Endothelial cell of umbilical vein (primary cell): Measurements from ENCODE around the gene PRPF31. TPM values are rescaled to one million over a fixed set of nuclear protein-coding genes. Genes with fewer than 3 reads are reported as not detected.

ENCODE experiments used
- BruUV-seq: library from RNA; stranded (reverse); fragments of 400-500 nt; replicated peaks from 2 replicates; lab custom pipeline; 2021; lab: Mats Ljungman, UMichigan
- CTCF ChIA-PET: fragments of 300-600, 350-600 bp; sonication (Branson Sonifier 250); formaldehyde crosslinking; loops from one replicate; lab custom pipeline; 2021; ENCODE audit warnings: antibody characterized with exemption, inconsistent platforms; lab: Charles Lee
- POLR2A ChIA-PET: fragments of 300-600, 350-600 bp; sonication (Branson Sonifier 250); formaldehyde crosslinking; loops from one replicate; lab custom pipeline; 2021; ENCODE audit warnings: antibody characterized with exemption, inconsistent platforms; lab: Charles Lee
- DNase-seq: peaks from one replicate; pipeline ENCODE4 v3.0.0-alpha.2; 2011; ENCODE audit warnings: low read depth, low spot score
- FAIRE-seq: peaks from 2 replicates; lab custom pipeline; 2011; peaks lifted over from hg19 to GRCh38; lab: Jason Lieb, UNC
- H2AFZ ChIP-seq: 2 replicates; pipeline ENCODE4 v1.6.0; 2012; ENCODE audit warnings: low read depth, low read length, control low read depth, inconsistent platforms
- H3K27ac ChIP-seq: 2 replicates; pipeline ENCODE4 v1.5.1; 2011; ENCODE audit warnings: low read depth, mild to moderate bottlenecking, control low read depth, low read length, moderate library complexity; ENCODE audit not compliant: insufficient read depth
- H3K27me3 ChIP-seq, 2 experiments: 2 replicates each; pipeline versions ENCODE4 v1.6.0 to v1.6.1; 2011; ENCODE audit warnings: low read length in 2 of 2, mixed read lengths in 1 of 2; ENCODE audit not compliant: control insufficient read depth in 2 of 2, insufficient read depth in 2 of 2
- H3K36me3 ChIP-seq, 2 experiments: 2 replicates in 1 of 2; 3 replicates in 1 of 2; pipeline ENCODE4 v1.5.1; 2011; ENCODE audit warnings: low read length in 2 of 2, mild to moderate bottlenecking in 1 of 2, moderate library complexity in 1 of 2; ENCODE audit not compliant: control insufficient read depth in 2 of 2, insufficient read depth in 2 of 2; ENCODE audit errors: extremely low read depth in 1 of 2
- H3K4me1 ChIP-seq: 3 replicates; pipeline ENCODE4 v1.5.1; 2011; ENCODE audit warnings: mild to moderate bottlenecking, low read length; ENCODE audit not compliant: control insufficient read depth, insufficient read depth; ENCODE audit errors: extremely low read depth
- H3K4me2 ChIP-seq: 2 replicates; pipeline ENCODE4 v1.6.1; 2011; ENCODE audit warnings: low read length, control low read depth, mixed read lengths; ENCODE audit not compliant: insufficient read depth
- H3K4me3 ChIP-seq, 3 experiments: fragments of 200-600 bp in 1 of 3; sonication (generic), shearing (Covaris generic) in 1 of 3; replicated peaks in 1 of 3; 2 replicates each; pipeline ENCODE4 v1.5.1; 2011 to 2016; ENCODE audit warnings: control low read depth in 3 of 3, low read length in 3 of 3, mild to moderate bottlenecking in 2 of 3, inconsistent platforms in 1 of 3, low read depth in 1 of 3, moderate library complexity in 1 of 3; ENCODE audit not compliant: insufficient read depth in 1 of 3
- H3K79me2 ChIP-seq: 2 replicates; pipeline ENCODE4 v1.6.0; 2012; ENCODE audit warnings: low read length, inconsistent platforms; ENCODE audit not compliant: control insufficient read depth, insufficient read depth
- H3K9ac ChIP-seq: replicated peaks from 2 replicates; pipeline ENCODE3; 2011; ENCODE audit warnings: low read length, control low read depth; ENCODE audit not compliant: insufficient read depth; ENCODE audit errors: extremely low read depth
- H3K9me1 ChIP-seq: replicated peaks from 3 replicates; pipeline ENCODE4 v1.6.0; 2011; ENCODE audit warnings: mild to moderate bottlenecking, low read length; ENCODE audit not compliant: control insufficient read depth, insufficient read depth; ENCODE audit errors: extremely low read depth
- H3K9me3 ChIP-seq: replicated peaks from 2 replicates; pipeline ENCODE4 v1.5.1; 2012; ENCODE audit warnings: low read length, inconsistent platforms; ENCODE audit not compliant: control insufficient read depth, insufficient read depth
- H4K20me1 ChIP-seq: replicated peaks from 2 replicates; pipeline ENCODE3; 2011; ENCODE audit warnings: mild to moderate bottlenecking, low read length; ENCODE audit not compliant: control insufficient read depth, insufficient read depth; ENCODE audit errors: extremely low read depth
- EZH2 ChIP-seq: IDR thresholded peaks from 2 replicates; pipeline ENCODE4 v1.6.1; 2012; ENCODE audit warnings: borderline replicate concordance, low read depth, mild to moderate bottlenecking, moderate library complexity, low read length, inconsistent platforms; ENCODE audit not compliant: severe bottlenecking
- FOS ChIP-seq: IDR thresholded peaks from 2 replicates; pipeline ENCODE4 v1.6.1; 2011; ENCODE audit warnings: mild to moderate bottlenecking, low read length, moderate library complexity, borderline replicate concordance; ENCODE audit not compliant: insufficient read depth
- GATA2 ChIP-seq: IDR thresholded peaks from 2 replicates; pipeline ENCODE4 v1.7.0; 2011; ENCODE audit warnings: low read depth, mild to moderate bottlenecking, moderate library complexity, mixed read lengths, low read length; ENCODE audit not compliant: insufficient read length, insufficient read depth
- JUN ChIP-seq: IDR thresholded peaks from 2 replicates; pipeline ENCODE4 v1.6.1; 2011; ENCODE audit warnings: borderline replicate concordance, low read depth; ENCODE audit not compliant: insufficient read length, insufficient read depth
- MYC ChIP-seq: IDR thresholded peaks from one replicate; pipeline ENCODE4 v1.6.1; 2011; ENCODE audit warnings: mild to moderate bottlenecking, low read depth, low read length
- POLR2A ChIP-seq: IDR thresholded peaks from 2 replicates; pipeline ENCODE4 v1.6.1; 2012; ENCODE audit warnings: low read depth, mild to moderate bottlenecking, control low read depth, low read length
- POLR2AphosphoS5 ChIP-seq: IDR thresholded peaks from 2 replicates; pipeline ENCODE4 v1.6.1; 2012; ENCODE audit warnings: low read depth, mild to moderate bottlenecking, control low read depth, low read length, moderate library complexity; ENCODE audit not compliant: insufficient read depth
- dilution Hi-C: fragments of 300-500 bp; cut with MboI; formaldehyde crosslinking; loops from one replicate; pipeline ENCODE4 v1.15.0; 2019; ENCODE audit warnings: low sequenced_read_pairs; ENCODE audit not compliant: extremely low pct_ligation_motif_present
- intact Hi-C: fragments of 100-400 bp; cut with micrococcal nuclease; formaldehyde crosslinking; loops from one replicate; pipeline ENCODE4 v1.10.0; 2022
- polyA plus RNA-seq, 4 experiments: library from polyadenylated mRNA; depleted of rRNA in 3 of 4; stranded (reverse) in 3 of 4; unstranded in 1 of 4; fragments of >200 nt; gene quantifications; 2 replicates each; pipeline versions ENCODE4 v1.2.1 to v1.2.3, GENCODE V29; 2011 to 2012; ENCODE audit warnings: missing spikeins in 1 of 4
- total RNA-seq: library from RNA; stranded (reverse); gene quantifications from 2 replicates; pipeline ENCODE4 v1.2.3, GENCODE V29; 2021
- TF ChIP-seq, protein P1 (sequence below), 2 donors: IDR thresholded peaks; 1 replicate in 1 of 2; 2 replicates in 1 of 2; pipeline ENCODE4 v1.5.1; 2011; ENCODE audit warnings: low read length in 2 of 2, mild to moderate bottlenecking in 2 of 2, moderate library complexity in 2 of 2, control low read depth in 1 of 2, inconsistent platforms in 1 of 2, low read depth in 1 of 2; ENCODE audit not compliant: insufficient read depth in 1 of 2; ENCODE audit errors: extremely low read depth in 1 of 2
- TF ChIP-seq, protein P2 (sequence below): IDR thresholded peaks from 2 replicates; pipeline ENCODE4 v1.6.1; 2011; ENCODE audit not compliant: insufficient read depth, insufficient read length

PRPF31 gene
- total and polyA plus RNA-seq, 2 donors (not counting 3 experiments of a cell fraction or from before 2014, with no cell fraction given): 76.2 to 101 TPM

- Histone ChIP-seq H3K9me3 (no peaks in the 10 kb centered on the region), H3K27ac (no peak overlapping the region), H3K79me2 (no peaks in the 10 kb centered on the region), H4K20me1 (no peaks in the 10 kb centered on the region), H3K4me2 (no peak overlapping the region), H3K36me3 (no peaks in the 10 kb centered on the region), H3K9ac (no peak overlapping the region), H2AFZ (no peak overlapping the region), H3K27me3 (no peaks in the 10 kb centered on the region), H3K4me1 (no peaks in the 10 kb centered on the region), H3K9me1 (no peaks in the 10 kb centered on the region), H3K4me3 (no peak overlapping the region)
- POLR2A ChIA-PET: no interaction called here
- DNase-seq (no peak), FAIRE-seq (no peak)
- CTCF ChIA-PET: interaction anchor here (1.9 kb wide), 1 partner anchor 9 kb away, joined by 6 read pairs; no protein-coding TSS in a partner anchor
- dilution Hi-C loops: no loop called here
- TF ChIP-seq GATA2: no peak
- no peak for TF ChIP-seq POLR2A
- no peak for TF ChIP-seq EZH2
- no peak for TF ChIP-seq POLR2AphosphoS5
- TF ChIP-seq, protein P1, sequence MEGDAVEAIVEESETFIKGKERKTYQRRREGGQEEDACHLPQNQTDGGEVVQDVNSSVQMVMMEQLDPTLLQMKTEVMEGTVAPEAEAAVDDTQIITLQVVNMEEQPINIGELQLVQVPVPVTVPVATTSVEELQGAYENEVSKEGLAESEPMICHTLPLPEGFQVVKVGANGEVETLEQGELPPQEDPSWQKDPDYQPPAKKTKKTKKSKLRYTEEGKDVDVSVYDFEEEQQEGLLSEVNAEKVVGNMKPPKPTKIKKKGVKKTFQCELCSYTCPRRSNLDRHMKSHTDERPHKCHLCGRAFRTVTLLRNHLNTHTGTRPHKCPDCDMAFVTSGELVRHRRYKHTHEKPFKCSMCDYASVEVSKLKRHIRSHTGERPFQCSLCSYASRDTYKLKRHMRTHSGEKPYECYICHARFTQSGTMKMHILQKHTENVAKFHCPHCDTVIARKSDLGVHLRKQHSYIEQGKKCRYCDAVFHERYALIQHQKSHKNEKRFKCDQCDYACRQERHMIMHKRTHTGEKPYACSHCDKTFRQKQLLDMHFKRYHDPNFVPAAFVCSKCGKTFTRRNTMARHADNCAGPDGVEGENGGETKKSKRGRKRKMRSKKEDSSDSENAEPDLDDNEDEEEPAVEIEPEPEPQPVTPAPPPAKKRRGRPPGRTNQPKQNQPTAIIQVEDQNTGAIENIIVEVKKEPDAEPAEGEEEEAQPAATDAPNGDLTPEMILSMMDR (IDR thresholded peaks at IDR 0.05; ENCODE audit: extremely low read depth in 1 of 2, insufficient read depth in 1 of 2, low read depth in 1 of 2, low read length in 2 of 2): no peak
- no peak for TF ChIP-seq JUN
- no peak for TF ChIP-seq FOS
- TF ChIP-seq, protein P2, sequence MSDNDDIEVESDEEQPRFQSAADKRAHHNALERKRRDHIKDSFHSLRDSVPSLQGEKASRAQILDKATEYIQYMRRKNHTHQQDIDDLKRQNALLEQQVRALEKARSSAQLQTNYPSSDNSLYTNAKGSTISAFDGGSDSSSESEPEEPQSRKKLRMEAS: no peak
- TF ChIP-seq MYC: no peak
- BruUV-seq: no TSS peak
- intact Hi-C loops: no loop called here
Observed at GRCh38 chr19:54077334-54077733, 38.2 kb upstream of the PRPF31 start.
